HFFc6 (cell line): ENCODE measurements around the gene RSPO3. TPM values are rescaled to one million over a fixed set of nuclear protein-coding genes. Genes with fewer than 3 reads are reported as not detected.

ENCODE experiments used
- DNase-seq: peaks from one replicate; pipeline ENCODE4 v3.0.0-alpha.2; 2018
- H3K27ac Mint-ChIP-seq: 2 replicates; pipeline ENCODE4 v1.8.0; 2020; ENCODE audit warnings: mild to moderate bottlenecking, mixed read lengths
- H3K27me3 Mint-ChIP-seq: 2 replicates; pipeline ENCODE4 v1.8.0; 2021; ENCODE audit warnings: mild to moderate bottlenecking, moderate library complexity, mixed read lengths; ENCODE audit not compliant: insufficient read depth
- H3K36me3 Mint-ChIP-seq: 2 replicates; pipeline ENCODE4 v1.8.0; 2021; ENCODE audit warnings: low read depth, mixed read lengths
- H3K4me1 Mint-ChIP-seq: 2 replicates; pipeline ENCODE4 v1.8.0; 2020; ENCODE audit warnings: low read depth, mixed read lengths
- H3K4me3 Mint-ChIP-seq: 2 replicates; pipeline ENCODE4 v1.8.0; 2020; ENCODE audit warnings: mild to moderate bottlenecking, moderate library complexity, mixed read lengths
- H3K9me3 Mint-ChIP-seq: 2 replicates; pipeline ENCODE4 v1.8.0; 2020; ENCODE audit warnings: mild to moderate bottlenecking, mixed read lengths
- CTCF ChIP-seq: fragments of 200-600 bp; sonication (generic); IDR thresholded peaks from 2 replicates; pipeline ENCODE4 v1.5.0; 2021; ENCODE audit warnings: antibody characterized with exemption, mild to moderate bottlenecking
- long read RNA-seq: library from polyadenylated mRNA; unstranded; transcript quantifications from one replicate; pipeline ENCODE4 v2.0.0, GENCODE V29; 2019
- total RNA-seq, 6 experiments: library from RNA; stranded (reverse); fragmentation: NEBNext Ultra II Directional; extraction: Animal tissue kit (Norgen Biotek cat#: 25700); gene quantifications; 2 replicates in 1 of 6; 3 replicates in 5 of 6; pipeline ENCODE4 v1.2.3, GENCODE V29; 2021

RSPO3 gene
- total RNA-seq, result not detected
- long read RNA-seq, result 0 reads

GRCh38 chr6:127118298-127119101 lies at the start of gene RSPO3:
Gene RSPO3, plus strand, starts transcription at chr6:127118671. Its CDS starts 522 bp downstream, at chr6:127119193.
- no peaks in the 10 kb centered on the region for H3K36me3 Mint-ChIP-seq
- peak within 1 kb of the TSS; percentile 85 for H3K4me3 Mint-ChIP-seq
- no peak within 1 kb of the TSS for H3K27ac Mint-ChIP-seq
- no peak for DNase-seq
- H3K9me3 Mint-ChIP-seq, result no peaks in the 10 kb centered on the region
- peaks cover 37% of the 10 kb centered on the region for H3K27me3 Mint-ChIP-seq
- TF ChIP-seq CTCF, result no peak
- H3K4me1 Mint-ChIP-seq, result peaks cover 13% of the 10 kb centered on the region; the same call in 1 of the 2 replicates

GRCh38 chr6:127069659-127070279 lies 48.7 kb upstream of the RSPO3 start:
- Mint-ChIP-seq H3K4me1 (no peaks in the 10 kb centered on the region), H3K4me3 (no peak overlapping the region), H3K27ac (no peak overlapping the region), H3K36me3 (no peaks in the 10 kb centered on the region), H3K27me3 (no peaks in the 10 kb centered on the region), H3K9me3 (no peaks in the 10 kb centered on the region)
- peak; percentile 39 for DNase-seq
- TF ChIP-seq CTCF, result peak; percentile 80

- Mint-ChIP-seq H3K36me3 (no peaks in the 10 kb centered on the region), H3K27me3 (peaks cover 4% of the 10 kb centered on the region; the same call in 1 of the 2 replicates), H3K27ac (no peak overlapping the region), H3K4me1 (no peaks in the 10 kb centered on the region), H3K9me3 (no peaks in the 10 kb centered on the region), H3K4me3 (no peak overlapping the region)
- no peak for DNase-seq
- TF ChIP-seq CTCF, result no peak
Observed at GRCh38 chr6:127073222-127073621, 45.2 kb upstream of the RSPO3 start.

GRCh38 chr6:127076466-127076865 lies 42.0 kb upstream of the RSPO3 start:
- H3K4me3 Mint-ChIP-seq, result no peak overlapping the region
- TF ChIP-seq CTCF, result no peak
- DNase-seq, result no peak
- no peaks in the 10 kb centered on the region for H3K36me3 Mint-ChIP-seq
- peaks cover 4% of the 10 kb centered on the region; the same call in 1 of the 2 replicates for H3K27me3 Mint-ChIP-seq
- H3K4me1 Mint-ChIP-seq, result no peaks in the 10 kb centered on the region
- H3K9me3 Mint-ChIP-seq, result no peaks in the 10 kb centered on the region
- H3K27ac Mint-ChIP-seq, result no peak overlapping the region

- no peak for TF ChIP-seq CTCF
- Mint-ChIP-seq H3K27ac (no peak overlapping the region), H3K36me3 (no peaks in the 10 kb centered on the region), H3K27me3 (peaks cover 4% of the 10 kb centered on the region; the same call in 1 of the 2 replicates), H3K4me3 (no peak overlapping the region), H3K9me3 (no peaks in the 10 kb centered on the region), H3K4me1 (no peaks in the 10 kb centered on the region)
- DNase-seq, result no peak
Observed at GRCh38 chr6:127077886-127078285, 40.6 kb upstream of the RSPO3 start.
